IPS-18c (cell line): ENCODE results near the gene B4GALT5.
"Not testable (repeated sequence)": the region's sequence is repeated elsewhere in the genome, so short reads cannot be mapped to it uniquely, and the experiment has no call there.

ENCODE experiments used
- H3K4me3 ChIP-seq: 2 replicates; pipeline ENCODE4 v1.7.0; 2013; ENCODE audit warnings: low read depth, mild to moderate bottlenecking, low read length, moderate library complexity; ENCODE audit not compliant: insufficient read depth
- H3K9me3 ChIP-seq: one replicate; pipeline ENCODE4 v1.6.1; 2013; ENCODE audit warnings: mild to moderate bottlenecking, low read length, moderate library complexity; ENCODE audit not compliant: control insufficient read depth, insufficient read depth

B4GALT5 gene

GRCh38 chr20:49713753-49714712 lies at the start of gene B4GALT5:
B4GALT5 (minus strand) TSS chr20:49713878; CDS start chr20:49713690, 188 bp downstream.
- peak within 1 kb of the TSS; percentile 83 for H3K4me3 ChIP-seq
- H3K9me3 ChIP-seq: no peaks in the 10 kb centered on the region

GRCh38 chr20:49762940-49763766 lies 49.5 kb upstream of the B4GALT5 start:
- Histone ChIP-seq H3K9me3 (no peaks in the 10 kb centered on the region), H3K4me3 (no peak overlapping the region)

- not testable (repeated sequence) for H3K9me3 ChIP-seq, H3K4me3 ChIP-seq
Measured at GRCh38 chr20:49761888-49762287, 48.2 kb upstream of the B4GALT5 start.

GRCh38 chr20:49759266-49759950 lies 45.7 kb upstream of the B4GALT5 start:
- H3K9me3 ChIP-seq: no peaks in the 10 kb centered on the region
- H3K4me3 ChIP-seq: no peak overlapping the region

- Histone ChIP-seq H3K9me3 (no peaks in the 10 kb centered on the region), H3K4me3 (no peak overlapping the region)
Measured at GRCh38 chr20:49758781-49759180, 45.1 kb upstream of the B4GALT5 start.

- no peaks in the 10 kb centered on the region for H3K9me3 ChIP-seq
- no peak overlapping the region for H3K4me3 ChIP-seq
Measured at GRCh38 chr20:49757597-49757996, 43.9 kb upstream of the B4GALT5 start.

- Histone ChIP-seq H3K4me3 (no peak overlapping the region), H3K9me3 (no peaks in the 10 kb centered on the region)
Measured at GRCh38 chr20:49756241-49756640, 42.6 kb upstream of the B4GALT5 start.

GRCh38 chr20:49754596-49754995 lies 40.9 kb upstream of the B4GALT5 start:
- Histone ChIP-seq H3K9me3 (no peaks in the 10 kb centered on the region), H3K4me3 (no peak overlapping the region)

- Histone ChIP-seq H3K9me3 (no peaks in the 10 kb centered on the region), H3K4me3 (no peak overlapping the region)
Measured at GRCh38 chr20:49753133-49753532, 39.5 kb upstream of the B4GALT5 start.

- H3K4me3 ChIP-seq: no peak overlapping the region
- no peaks in the 10 kb centered on the region for H3K9me3 ChIP-seq
Measured at GRCh38 chr20:49752201-49752903, 38.7 kb upstream of the B4GALT5 start.

- Histone ChIP-seq H3K4me3 (no peak overlapping the region), H3K9me3 (no peaks in the 10 kb centered on the region)
Measured at GRCh38 chr20:49751397-49751736, 37.7 kb upstream of the B4GALT5 start.

GRCh38 chr20:49750611-49751396 lies 37.1 kb upstream of the B4GALT5 start:
- H3K9me3 ChIP-seq: no peaks in the 10 kb centered on the region
- no peak overlapping the region for H3K4me3 ChIP-seq

GRCh38 chr20:49749625-49750024 lies 35.9 kb upstream of the B4GALT5 start:
- Histone ChIP-seq H3K9me3 (no peaks in the 10 kb centered on the region), H3K4me3 (no peak overlapping the region)

GRCh38 chr20:49748525-49748838 lies 34.8 kb upstream of the B4GALT5 start:
- Histone ChIP-seq H3K9me3 (no peaks in the 10 kb centered on the region), H3K4me3 (no peak overlapping the region)

GRCh38 chr20:49747707-49748524 lies 34.2 kb upstream of the B4GALT5 start:
- no peak overlapping the region for H3K4me3 ChIP-seq
- no peaks in the 10 kb centered on the region for H3K9me3 ChIP-seq

- Histone ChIP-seq H3K9me3 (no peaks in the 10 kb centered on the region), H3K4me3 (no peak overlapping the region)
Measured at GRCh38 chr20:49742948-49743347, 29.3 kb upstream of the B4GALT5 start.
